D721Med (cell line): ENCODE measurements around the gene SPA17.

Experiments used
- DNase-seq: peaks from one replicate; pipeline ENCODE4 v3.0.0; 2011; ENCODE audit warnings: low spot score; ENCODE audit not compliant: insufficient read length
- FAIRE-seq: peaks from 2 replicates; lab custom pipeline; 2011; peaks lifted over from hg19 to GRCh38; lab: Jason Lieb, UNC
- TF ChIP-seq, protein P1 (sequence below): IDR thresholded peaks from 2 replicates; pipeline ENCODE4 v1.5.1; 2012; ENCODE audit warnings: mild to moderate bottlenecking, control low read depth; ENCODE audit not compliant: insufficient read depth; ENCODE audit errors: missing control alignments

Gene SPA17

DNA sequence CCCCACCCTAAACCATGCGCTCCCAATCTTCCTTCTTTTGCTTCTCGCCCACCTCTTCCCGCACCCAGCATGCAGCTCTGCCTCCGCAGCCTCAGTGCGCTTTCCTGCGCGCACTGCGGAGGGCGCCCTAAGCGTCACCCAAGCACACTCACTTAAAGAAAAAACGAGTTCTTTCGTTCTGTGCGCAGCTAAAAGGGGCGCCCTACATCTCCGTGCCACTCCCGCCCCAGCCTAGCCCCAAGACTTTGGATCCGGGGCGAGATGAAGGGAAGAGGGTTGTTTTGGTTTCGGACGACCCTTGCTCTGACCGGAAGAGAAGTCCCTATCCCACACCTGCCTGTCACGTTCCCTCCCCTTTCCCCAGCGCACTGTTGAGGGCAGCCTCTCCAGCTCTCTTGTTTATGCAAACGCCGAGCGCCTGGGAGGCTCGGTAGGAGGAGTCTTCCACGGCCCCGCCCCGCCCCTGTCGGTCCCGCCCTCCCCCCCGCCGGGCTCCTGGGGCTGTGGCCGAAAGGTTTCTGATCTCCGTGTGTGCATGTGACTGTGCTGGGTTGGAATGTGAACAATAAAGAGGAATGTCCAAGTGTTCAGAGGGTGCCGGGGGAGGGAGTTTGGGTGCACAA lies 73.0 kb downstream of the SPA17 start:
- TF ChIP-seq, protein P1, sequence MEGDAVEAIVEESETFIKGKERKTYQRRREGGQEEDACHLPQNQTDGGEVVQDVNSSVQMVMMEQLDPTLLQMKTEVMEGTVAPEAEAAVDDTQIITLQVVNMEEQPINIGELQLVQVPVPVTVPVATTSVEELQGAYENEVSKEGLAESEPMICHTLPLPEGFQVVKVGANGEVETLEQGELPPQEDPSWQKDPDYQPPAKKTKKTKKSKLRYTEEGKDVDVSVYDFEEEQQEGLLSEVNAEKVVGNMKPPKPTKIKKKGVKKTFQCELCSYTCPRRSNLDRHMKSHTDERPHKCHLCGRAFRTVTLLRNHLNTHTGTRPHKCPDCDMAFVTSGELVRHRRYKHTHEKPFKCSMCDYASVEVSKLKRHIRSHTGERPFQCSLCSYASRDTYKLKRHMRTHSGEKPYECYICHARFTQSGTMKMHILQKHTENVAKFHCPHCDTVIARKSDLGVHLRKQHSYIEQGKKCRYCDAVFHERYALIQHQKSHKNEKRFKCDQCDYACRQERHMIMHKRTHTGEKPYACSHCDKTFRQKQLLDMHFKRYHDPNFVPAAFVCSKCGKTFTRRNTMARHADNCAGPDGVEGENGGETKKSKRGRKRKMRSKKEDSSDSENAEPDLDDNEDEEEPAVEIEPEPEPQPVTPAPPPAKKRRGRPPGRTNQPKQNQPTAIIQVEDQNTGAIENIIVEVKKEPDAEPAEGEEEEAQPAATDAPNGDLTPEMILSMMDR, result peak; percentile 69
- FAIRE-seq, result no peak
- DNase-seq, result peak; percentile 63
